CD4-positive, alpha-beta memory T cell (primary cell): ENCODE results near the gene S100P. TPM values are rescaled to one million over a fixed set of nuclear protein-coding genes. Genes with fewer than 3 reads are reported as not detected.
A peak's percentile ranks its signal among the peaks of the same experiment; 100 is the strongest.

Experiments used
- CTCF ChIA-PET: fragments of 350-600 bp; sonication (Branson Sonifier 250); formaldehyde crosslinking; loops from one replicate; lab custom pipeline; 2021; ENCODE audit warnings: inconsistent platforms; ENCODE audit not compliant: partially characterized antibody; lab: Charles Lee
- POLR2A ChIA-PET: fragments of 350-600 bp; sonication (Branson Sonifier 250); formaldehyde crosslinking; loops from one replicate; lab custom pipeline; 2021; ENCODE audit not compliant: partially characterized antibody; lab: Charles Lee
- DNase-seq, 5 donors: peaks; one replicate each; pipeline versions ENCODE4 v3.0.0 to v3.0.0-alpha.2; 2020 to 2022; ENCODE audit warnings: mixed read lengths in 1 of 5
- H3K27ac ChIP-seq: one replicate; pipeline ENCODE4 v1.7.0; 2013; ENCODE audit warnings: low read depth, low read length
- H3K27me3 ChIP-seq: 2 replicates; pipeline ENCODE4 v1.7.0; 2013; ENCODE audit warnings: mild to moderate bottlenecking, low read length, moderate library complexity; ENCODE audit not compliant: insufficient read depth
- H3K36me3 ChIP-seq: 2 replicates; pipeline ENCODE4 v1.7.0; 2013; ENCODE audit warnings: mild to moderate bottlenecking, low read length, moderate library complexity; ENCODE audit not compliant: insufficient read depth
- H3K4me1 ChIP-seq: 2 replicates; pipeline ENCODE4 v1.7.0; 2013; ENCODE audit warnings: mild to moderate bottlenecking, low read length, moderate library complexity; ENCODE audit not compliant: insufficient read depth
- H3K4me3 ChIP-seq, 2 donors: one replicate each; pipeline ENCODE4 v1.7.0; 2013; ENCODE audit warnings: low read length in 2 of 2, mild to moderate bottlenecking in 1 of 2
- H3K9me3 ChIP-seq, 2 donors: one replicate each; pipeline ENCODE4 v1.7.0; 2013; ENCODE audit warnings: low read length in 2 of 2, control low read depth in 1 of 2; ENCODE audit not compliant: control insufficient read depth in 1 of 2
- H3K27ac Mint-ChIP-seq, 7 donors: one replicate each; pipeline ENCODE4 v1.8.0; 2020 to 2021; ENCODE audit warnings: mixed read lengths in 7 of 7, mild to moderate bottlenecking in 6 of 7, inconsistent platforms in 3 of 7, moderate library complexity in 3 of 7
- H3K27me3 Mint-ChIP-seq, 2 donors: one replicate each; pipeline ENCODE4 v1.8.0; 2020 to 2021; ENCODE audit warnings: mixed read lengths in 2 of 2
- H3K36me3 Mint-ChIP-seq, 2 donors: one replicate each; pipeline ENCODE4 v1.8.0; 2020 to 2021; ENCODE audit warnings: mixed read lengths in 2 of 2, inconsistent platforms in 1 of 2, mild to moderate bottlenecking in 1 of 2
- H3K4me1 Mint-ChIP-seq, 4 donors: one replicate each; pipeline ENCODE4 v1.8.0; 2020 to 2021; ENCODE audit warnings: mixed read lengths in 4 of 4, mild to moderate bottlenecking in 1 of 4
- H3K4me3 Mint-ChIP-seq, 8 donors: one replicate each; pipeline ENCODE4 v1.8.0; 2020 to 2021; ENCODE audit warnings: mixed read lengths in 8 of 8, mild to moderate bottlenecking in 7 of 8, moderate library complexity in 6 of 8, inconsistent platforms in 3 of 8
- H3K9me3 Mint-ChIP-seq, 8 donors: one replicate each; pipeline ENCODE4 v1.8.0; 2020 to 2021; ENCODE audit warnings: mixed read lengths in 8 of 8, mild to moderate bottlenecking in 5 of 8, inconsistent platforms in 3 of 8, moderate library complexity in 1 of 8
- intact Hi-C: fragments of 100-400 bp; cut with micrococcal nuclease; formaldehyde crosslinking; loops from one replicate; pipeline ENCODE4 v1.15.1; 2023
- polyA plus RNA-seq, 2 donors: library from polyadenylated mRNA; unstranded; fragments of 300-500 nt; fragmentation: Illumina TruSeq; gene quantifications; one replicate each; pipeline ENCODE4 v1.2.3, GENCODE V29; 2021
- total RNA-seq, 2 experiments: library from RNA; stranded (reverse); gene quantifications; one replicate each; pipeline ENCODE4 v1.2.3, GENCODE V29; 2021

S100P gene
- total and polyA plus RNA-seq, 4 experiments from 2014 or later: 1.3 to 3.9 (median 2.0) TPM

GRCh38 chr4:6701371-6701770 is 7.7 kb downstream of the S100P start:
- DNase-seq: peak in 3 of 5 donors; percentile 36 to 47 (median 40)
- peaks cover 5% of the 10 kb centered on the region for H3K36me3 ChIP-seq
- no peaks in the 10 kb centered on the region for H3K9me3 ChIP-seq
- H3K36me3 Mint-ChIP-seq: peaks cover 39 to 43% of the 10 kb centered on the region in 2 donors
- H3K27ac Mint-ChIP-seq: peak overlapping the region in 4 of 7 donors; percentile 19 to 84 (median 44)
- ChIA-PET CTCF (interaction anchor here (0.9 to 12.1 kb wide), 8 partner anchors 8 to 192 kb away, joined by 4 to 189 read pairs (median 6); partner anchors contain the start of genes BLOC1S4 and MRFAP1L1), POLR2A (interaction anchor here (0.7 to 34.5 kb wide), 4 partner anchors 8 to 37 kb away, joined by 4 to 1401 read pairs (median 353); partner anchors contain the start of genes BLOC1S4 and S100P)
- H3K4me1 ChIP-seq: peaks cover 73% of the 10 kb centered on the region
- intact Hi-C loops: loop anchor here (1.0 kb wide), 1 partner anchor 27 kb away; a partner anchor contains a TSS
- H3K4me3 Mint-ChIP-seq: no peak overlapping the region
- no peak overlapping the region for H3K4me3 ChIP-seq
- no peaks in the 10 kb centered on the region for H3K27me3 Mint-ChIP-seq
- H3K27ac ChIP-seq: no peak overlapping the region
- no peaks in the 10 kb centered on the region for H3K27me3 ChIP-seq
- peaks cover 56 to 80% (median 69%) of the 10 kb centered on the region in 4 donors for H3K4me1 Mint-ChIP-seq
- no peaks in the 10 kb centered on the region for H3K9me3 Mint-ChIP-seq

GRCh38 chr4:6702761-6703160 is 9.1 kb downstream of the S100P start:
- peaks cover 49 to 50% of the 10 kb centered on the region in 2 donors for H3K36me3 Mint-ChIP-seq

GRCh38 chr4:6703786-6704185 is 10.1 kb downstream of the S100P start:
- no peaks in the 10 kb centered on the region for H3K9me3 ChIP-seq
- peaks cover 55 to 56% of the 10 kb centered on the region in 2 donors for H3K36me3 Mint-ChIP-seq
- ChIA-PET CTCF (interaction anchor here (2.0 to 12.1 kb wide), 4 partner anchors 13 to 170 kb away, joined by 5 to 189 read pairs (median 8); partner anchors contain the start of gene BLOC1S4), POLR2A (interaction anchor here (0.7 to 34.5 kb wide), 6 partner anchors 10 to 81 kb away, joined by 3 to 1401 read pairs (median 27); partner anchors contain the start of genes BLOC1S4, MRFAP1 and S100P)
- H3K4me1 ChIP-seq: peaks cover 73% of the 10 kb centered on the region
- no peak for DNase-seq
- no peak overlapping the region for H3K4me3 ChIP-seq
- peaks cover 63 to 84% (median 72%) of the 10 kb centered on the region in 4 donors for H3K4me1 Mint-ChIP-seq
- no peaks in the 10 kb centered on the region for H3K27me3 ChIP-seq
- H3K4me3 Mint-ChIP-seq: no peak overlapping the region
- no peaks in the 10 kb centered on the region for H3K27me3 Mint-ChIP-seq
- peaks cover 16% of the 10 kb centered on the region for H3K36me3 ChIP-seq
- intact Hi-C loops: no loop called here
- peak overlapping the region; percentile 18 to 83 (median 52) for H3K27ac Mint-ChIP-seq
- no peaks in the 10 kb centered on the region for H3K9me3 Mint-ChIP-seq
- no peak overlapping the region for H3K27ac ChIP-seq

More at GRCh38 chr4:6702761-6703160, 9.1 kb downstream of the S100P start:
- Histone ChIP-seq H3K4me3 (no peak overlapping the region), H3K27ac (no peak overlapping the region), H3K27me3 (no peaks in the 10 kb centered on the region), H3K36me3 (peaks cover 16% of the 10 kb centered on the region), H3K9me3 (no peaks in the 10 kb centered on the region), H3K4me1 (peaks cover 73% of the 10 kb centered on the region)
- ChIA-PET CTCF (interaction anchor here (0.7 to 12.1 kb wide), 4 partner anchors 12 to 27 kb away, joined by 3 to 189 read pairs (median 6); a partner anchor contains a TSS), POLR2A (interaction anchor here (1.0 to 34.5 kb wide), 6 partner anchors 9 to 62 kb away, joined by 3 to 1401 read pairs (median 24); partner anchors contain the start of genes BLOC1S4, MRFAP1 and S100P)
- H3K4me3 Mint-ChIP-seq: peak overlapping the region in 1 of 8 donors; percentile 49
- H3K27me3 Mint-ChIP-seq: no peaks in the 10 kb centered on the region
- no peaks in the 10 kb centered on the region for H3K9me3 Mint-ChIP-seq
- intact Hi-C loops: no loop called here
- H3K4me1 Mint-ChIP-seq: peaks cover 59 to 82% (median 71%) of the 10 kb centered on the region in 4 donors
- H3K27ac Mint-ChIP-seq: peak overlapping the region in 6 of 7 donors; percentile 29 to 84 (median 52)
- DNase-seq: no peak

GRCh38 chr4:6705646-6706045 is 12.0 kb downstream of the S100P start:
- Histone ChIP-seq H3K36me3 (peaks cover 16% of the 10 kb centered on the region), H3K27ac (no peak overlapping the region), H3K4me3 (no peak overlapping the region), H3K4me1 (peaks cover 63% of the 10 kb centered on the region), H3K27me3 (no peaks in the 10 kb centered on the region), H3K9me3 (no peaks in the 10 kb centered on the region)
- Mint-ChIP-seq H3K9me3 (no peaks in the 10 kb centered on the region), H3K27me3 (no peaks in the 10 kb centered on the region), H3K36me3 (peaks cover 50 to 67% of the 10 kb centered on the region in 2 donors), H3K4me3 (peak overlapping the region in 5 of 8 donors; percentile 18 to 100 (median 58)), H3K4me1 (peaks cover 55 to 84% (median 69%) of the 10 kb centered on the region in 4 donors), H3K27ac (peak overlapping the region in 6 of 7 donors; percentile 47 to 90 (median 65))
- no peak for DNase-seq
- POLR2A ChIA-PET: interaction anchor here (3.4 to 34.5 kb wide), 4 partner anchors 11 to 65 kb away, joined by 11 to 1401 read pairs (median 353); partner anchors contain the start of genes BLOC1S4, MRFAP1 and S100P
- CTCF ChIA-PET: interaction anchor here (1.4 to 12.1 kb wide), 6 partner anchors 11 to 168 kb away, joined by 4 to 189 read pairs (median 6); partner anchors contain the start of gene BLOC1S4
- intact Hi-C loops: no loop called here

GRCh38 chr4:6706173-6706572 is 12.5 kb downstream of the S100P start:
- peaks cover 54 to 87% (median 68%) of the 10 kb centered on the region in 4 donors for H3K4me1 Mint-ChIP-seq
- POLR2A ChIA-PET: interaction anchor here (2.3 to 34.5 kb wide), 5 partner anchors 10 to 362 kb away, joined by 10 to 1401 read pairs (median 43); partner anchors contain the start of genes BLOC1S4, GRPEL1, MRFAP1 and S100P
- peak overlapping the region in 7 of 8 donors; percentile 1 to 100 (median 79) for H3K4me3 Mint-ChIP-seq
- no peaks in the 10 kb centered on the region for H3K9me3 ChIP-seq
- intact Hi-C loops: no loop called here
- no peak overlapping the region for H3K4me3 ChIP-seq
- CTCF ChIA-PET: interaction anchor here (0.8 to 12.1 kb wide), 7 partner anchors 10 to 31 kb away, joined by 3 to 189 read pairs (median 8); partner anchors contain the start of gene BLOC1S4
- no peaks in the 10 kb centered on the region for H3K27me3 ChIP-seq
- peaks cover 48 to 66% of the 10 kb centered on the region in 2 donors for H3K36me3 Mint-ChIP-seq
- no peaks in the 10 kb centered on the region for H3K9me3 Mint-ChIP-seq
- H3K36me3 ChIP-seq: peaks cover 16% of the 10 kb centered on the region
- H3K4me1 ChIP-seq: peaks cover 61% of the 10 kb centered on the region
- H3K27ac ChIP-seq: no peak overlapping the region
- no peak for DNase-seq
- H3K27me3 Mint-ChIP-seq: no peaks in the 10 kb centered on the region
- peak overlapping the region in 6 of 7 donors; percentile 52 to 88 (median 80) for H3K27ac Mint-ChIP-seq

GRCh38 chr4:6709230-6710114 is 15.8 kb downstream of the S100P start, which contains the start of gene MRFAP1L1:
MRFAP1L1 (minus strand) TSS chr4:6709865; CDS start chr4:6709629, 236 bp downstream.
- peak within 1 kb of the TSS; percentile 99 to 100 (median 99) for H3K27ac Mint-ChIP-seq
- intact Hi-C loops: loop anchor here (1.0 to 2.0 kb wide), 6 partner anchors 8 to 73 kb away; partner anchors contain the start of genes KIAA0232 and MRFAP1
- peak within 1 kb of the TSS; percentile 95 for H3K27ac ChIP-seq

More at GRCh38 chr4:6709230-6710114, 15.8 kb downstream of the S100P start, which contains the start of gene MRFAP1L1:
- Mint-ChIP-seq H3K36me3 (peaks cover 33 to 50% of the 10 kb centered on the region in 2 donors), H3K9me3 (no peaks in the 10 kb centered on the region), H3K4me3 (peak within 1 kb of the TSS; percentile 97 to 100 (median 99)), H3K27me3 (no peaks in the 10 kb centered on the region), H3K4me1 (peaks cover 44 to 71% (median 55%) of the 10 kb centered on the region in 4 donors)
- peaks cover 51% of the 10 kb centered on the region for H3K4me1 ChIP-seq
- peak; percentile 96 to 98 (median 97) for DNase-seq
- ChIA-PET POLR2A (interaction anchor here (0.7 to 34.5 kb wide), 16 partner anchors 9 to 360 kb away, joined by 3 to 1401 read pairs (median 4); partner anchors contain the start of genes KIAA0232, MRFAP1, S100P and TADA2B), CTCF (interaction anchor here (0.8 to 12.1 kb wide), 11 partner anchors 8 to 164 kb away, joined by 3 to 189 read pairs (median 6); partner anchors contain the start of gene S100P)
- H3K9me3 ChIP-seq: no peaks in the 10 kb centered on the region
- H3K36me3 ChIP-seq: peaks cover 10% of the 10 kb centered on the region
- no peaks in the 10 kb centered on the region for H3K27me3 ChIP-seq
- H3K4me3 ChIP-seq: peak within 1 kb of the TSS; percentile 74 to 84
